H1 (cell line): ENCODE results near the gene SLC24A3. TPM values are rescaled to one million over a fixed set of nuclear protein-coding genes. Genes with fewer than 3 reads are reported as not detected.

Experiments
- CTCF ChIA-PET: fragments of 300-600 bp; sonication (Branson Sonifier 250); formaldehyde crosslinking; loops from one replicate; lab custom pipeline; 2021; ENCODE audit not compliant: partially characterized antibody; lab: Charles Lee
- POLR2A ChIA-PET: fragments of 300-600 bp; sonication (Branson Sonifier 250); formaldehyde crosslinking; loops from one replicate; lab custom pipeline; 2021; ENCODE audit warnings: inconsistent platforms; ENCODE audit not compliant: partially characterized antibody; lab: Charles Lee
- DNase-seq, 2 experiments: peaks; one replicate each; pipeline versions ENCODE4 v3.0.0 to v3.0.0-alpha.2; 2010 to 2022; ENCODE audit warnings: low spot score in 2 of 2, low read depth in 1 of 2, mixed read lengths in 1 of 2
- FAIRE-seq: peaks from 2 replicates; lab custom pipeline; 2011; peaks lifted over from hg19 to GRCh38; lab: Jason Lieb, UNC
- H2AFZ ChIP-seq: 2 replicates; pipeline ENCODE4 v1.8.1; 2012; ENCODE audit warnings: low read length, inconsistent platforms
- H2AK5ac ChIP-seq: 2 replicates; pipeline ENCODE4 v1.6.1; 2013; ENCODE audit warnings: low read depth, low read length
- H2BK120ac ChIP-seq: replicated peaks from 2 replicates; pipeline ENCODE3; 2013; ENCODE audit warnings: low read depth, low read length, inconsistent platforms
- H2BK12ac ChIP-seq: 2 replicates; pipeline ENCODE4 v1.6.1; 2013; ENCODE audit warnings: low read depth, low read length
- H2BK15ac ChIP-seq: 2 replicates; pipeline ENCODE4 v1.6.1; 2013; ENCODE audit warnings: low read length
- H2BK20ac ChIP-seq: 2 replicates; pipeline ENCODE4 v1.6.1; 2013; ENCODE audit warnings: low read length
- H2BK5ac ChIP-seq: 2 replicates; pipeline ENCODE4 v1.6.1; 2013; ENCODE audit warnings: low read depth, low read length
- H3K14ac ChIP-seq: 2 replicates; pipeline ENCODE4 v1.6.1; 2013; ENCODE audit warnings: inconsistent platforms; ENCODE audit not compliant: insufficient read length
- H3K18ac ChIP-seq: 2 replicates; pipeline ENCODE4 v1.6.1; 2013; ENCODE audit warnings: low read length; ENCODE audit errors: extremely low read depth
- H3K23ac ChIP-seq: 2 replicates; pipeline ENCODE4 v1.6.1; 2013; ENCODE audit warnings: inconsistent platforms; ENCODE audit not compliant: insufficient read length
- H3K23me2 ChIP-seq: 2 replicates; pipeline ENCODE4 v1.6.1; 2013; ENCODE audit warnings: low read depth, low read length
- H3K27ac ChIP-seq: 2 replicates; pipeline ENCODE4 v1.6.1; 2011; ENCODE audit warnings: low read depth, low read length, inconsistent platforms
- H3K27me3 ChIP-seq, 4 experiments: replicated peaks in 1 of 4; 1 replicate in 1 of 4; 2 replicates in 3 of 4; pipeline versions ENCODE4 v1.6.1 to v1.8.1; 2011 to 2013; ENCODE audit warnings: low read length in 3 of 4, mild to moderate bottlenecking in 3 of 4, inconsistent platforms in 2 of 4, mixed read lengths in 2 of 4, moderate library complexity in 1 of 4; ENCODE audit not compliant: control insufficient read depth in 3 of 4, insufficient read depth in 3 of 4; ENCODE audit errors: extremely low read depth in 1 of 4
- H3K36me3 ChIP-seq, 4 experiments: 2 replicates each; pipeline versions ENCODE4 v1.6.1 to v1.8.1; 2011 to 2013; ENCODE audit warnings: mild to moderate bottlenecking in 4 of 4, low read length in 3 of 4, moderate library complexity in 2 of 4, control low read depth in 1 of 4, inconsistent platforms in 1 of 4; ENCODE audit not compliant: insufficient read depth in 4 of 4, control insufficient read depth in 2 of 4
- H3K4ac ChIP-seq: replicated peaks from 2 replicates; pipeline ENCODE3; 2013; ENCODE audit warnings: low read length, low read depth, mixed read lengths, inconsistent platforms; ENCODE audit not compliant: insufficient read length
- H3K4me1 ChIP-seq, 4 experiments: replicated peaks in 1 of 4; 1 replicate in 1 of 4; 2 replicates in 3 of 4; pipeline versions ENCODE4 v1.6.1 to v1.8.1; 2011 to 2013; ENCODE audit warnings: low read length in 3 of 4, inconsistent platforms in 2 of 4, mixed read lengths in 1 of 4; ENCODE audit not compliant: insufficient read depth in 4 of 4, control insufficient read depth in 3 of 4
- H3K4me2 ChIP-seq, 2 experiments: 2 replicates each; pipeline versions ENCODE4 v1.6.1 to v1.8.1; 2011 to 2013; ENCODE audit warnings: low read depth in 2 of 2, low read length in 2 of 2, control low read depth in 1 of 2, inconsistent platforms in 1 of 2, mild to moderate bottlenecking in 1 of 2; ENCODE audit not compliant: insufficient read depth in 1 of 2
- H3K4me3 ChIP-seq, 4 experiments: fragments of 200-600, 300-600 bp in 1 of 4; sonication (generic), shearing (Covaris generic), sonication (Bioruptor Twin) in 1 of 4; 2 replicates each; pipeline versions ENCODE4 v1.5.1 to v1.8.1; 2011 to 2016; ENCODE audit warnings: low read length in 4 of 4, low read depth in 3 of 4, control low read depth in 2 of 4, inconsistent platforms in 2 of 4, mild to moderate bottlenecking in 2 of 4, mixed read lengths in 1 of 4, moderate library complexity in 1 of 4; ENCODE audit not compliant: insufficient read depth in 2 of 4; ENCODE audit errors: extremely low read depth in 1 of 4
- H3K56ac ChIP-seq: replicated peaks from 2 replicates; pipeline ENCODE3; 2013; ENCODE audit warnings: low read depth, mild to moderate bottlenecking, mixed read lengths, low read length, inconsistent platforms; ENCODE audit not compliant: insufficient read length
- H3K79me1 ChIP-seq: 2 replicates; pipeline ENCODE4 v1.6.1; 2013; ENCODE audit warnings: low read depth, low read length, control low read depth
- H3K79me2 ChIP-seq, 2 experiments: 2 replicates each; pipeline versions ENCODE4 v1.6.1 to v1.8.1; 2012 to 2013; ENCODE audit warnings: low read length in 2 of 2, mild to moderate bottlenecking in 2 of 2, inconsistent platforms in 1 of 2; ENCODE audit not compliant: insufficient read depth in 2 of 2, control insufficient read depth in 1 of 2
- H3K9ac ChIP-seq, 4 experiments: replicated peaks in 1 of 4; 1 replicate in 1 of 4; 2 replicates in 3 of 4; pipeline versions ENCODE4 v1.6.1 to v1.8.1; 2011 to 2013; ENCODE audit warnings: low read depth in 3 of 4, low read length in 3 of 4, control low read depth in 2 of 4, mild to moderate bottlenecking in 2 of 4, moderate library complexity in 2 of 4, inconsistent platforms in 1 of 4; ENCODE audit errors: extremely low read depth in 1 of 4
- H3K9me3 ChIP-seq, 2 experiments: 2 replicates each; pipeline versions ENCODE4 v1.6.1 to v1.8.1; 2012 to 2013; ENCODE audit warnings: mild to moderate bottlenecking in 2 of 2, moderate library complexity in 2 of 2, control low read depth in 1 of 2, inconsistent platforms in 1 of 2, low read depth in 1 of 2, low read length in 1 of 2, mixed read lengths in 1 of 2; ENCODE audit not compliant: insufficient read depth in 2 of 2
- H4K20me1 ChIP-seq, 2 experiments: replicated peaks in 1 of 2; 2 replicates each; pipeline versions ENCODE3 to v1.8.1; 2011 to 2013; ENCODE audit warnings: inconsistent platforms in 2 of 2, low read length in 2 of 2, mild to moderate bottlenecking in 1 of 2; ENCODE audit not compliant: insufficient read depth in 2 of 2, control insufficient read depth in 1 of 2
- H4K5ac ChIP-seq: 2 replicates; pipeline ENCODE4 v1.6.1; 2013; ENCODE audit warnings: low read length, low read depth, mixed read lengths, inconsistent platforms; ENCODE audit not compliant: insufficient read length
- H4K8ac ChIP-seq: 2 replicates; pipeline ENCODE4 v1.8.0; 2013; ENCODE audit warnings: mild to moderate bottlenecking, moderate library complexity, low read length, inconsistent platforms; ENCODE audit not compliant: insufficient read depth; ENCODE audit errors: extremely low read depth
- H4K91ac ChIP-seq: replicated peaks from 2 replicates; pipeline ENCODE3; 2013; ENCODE audit warnings: low read length, mixed read lengths, inconsistent platforms; ENCODE audit not compliant: insufficient read length
- CHD1 ChIP-seq: IDR thresholded peaks from 2 replicates; pipeline ENCODE4 v1.6.1; 2012; ENCODE audit warnings: low read depth, low read length, improper control_type of control experiment
- HDAC6 ChIP-seq: IDR thresholded peaks from one replicate; pipeline ENCODE4 v1.7.1; 2012; ENCODE audit warnings: low read depth, mild to moderate bottlenecking, inconsistent platforms, low read length, moderate library complexity
- JUN ChIP-seq: IDR thresholded peaks from 2 replicates; pipeline ENCODE4 v1.6.1; 2011; ENCODE audit warnings: low read depth, mild to moderate bottlenecking, improper control_type of control experiment, low read length
- KDM4A ChIP-seq: IDR thresholded peaks from one replicate; pipeline ENCODE4 v1.7.1; 2012; ENCODE audit warnings: low read depth, mild to moderate bottlenecking, moderate library complexity, low read length, inconsistent platforms; ENCODE audit not compliant: severe bottlenecking
- NANOG ChIP-seq: IDR thresholded peaks from 2 replicates; pipeline ENCODE4 v1.6.1; 2011; ENCODE audit warnings: low read length, low read depth, mild to moderate bottlenecking, inconsistent platforms; ENCODE audit not compliant: insufficient read depth, poor library complexity, severe bottlenecking
- PHF8 ChIP-seq: fragments of 200-600 bp; sonication (generic); conservative IDR thresholded peaks from 2 replicates; pipeline ENCODE4 v1.7.1; 2012; ENCODE audit warnings: low read depth, mild to moderate bottlenecking, inconsistent platforms, low read length, moderate library complexity
- POLR2A ChIP-seq, 2 experiments: IDR thresholded peaks; 1 replicate in 1 of 2; 2 replicates in 1 of 2; pipeline ENCODE4 v1.6.1; 2011; ENCODE audit warnings: low read depth in 2 of 2, low read length in 2 of 2, mild to moderate bottlenecking in 2 of 2; ENCODE audit errors: control extremely low read depth in 1 of 2
- POU5F1 ChIP-seq: IDR thresholded peaks from 2 replicates; pipeline ENCODE4 v1.6.1; 2011; ENCODE audit warnings: low read depth, mild to moderate bottlenecking, low read length, moderate library complexity
- RAD21 ChIP-seq, 2 experiments: IDR thresholded peaks in 1 of 2; conservative IDR thresholded peaks in 1 of 2; 2 replicates each; pipeline ENCODE4 v1.6.1; 2011; ENCODE audit warnings: low read depth in 2 of 2, low read length in 2 of 2, improper control_type of control experiment in 1 of 2, inconsistent platforms in 1 of 2, mild to moderate bottlenecking in 1 of 2, moderate library complexity in 1 of 2
- RXRA ChIP-seq: IDR thresholded peaks from 2 replicates; pipeline ENCODE4 v1.6.1; 2011; ENCODE audit warnings: low read depth, mild to moderate bottlenecking, low read length, moderate library complexity; ENCODE audit not compliant: insufficient read depth
- SAP30 ChIP-seq: fragments of 300-600 bp; sonication (generic); IDR thresholded peaks from 2 replicates; pipeline ENCODE4 v1.7.1; 2012; ENCODE audit warnings: low read length, moderate library complexity, mild to moderate bottlenecking, inconsistent platforms; ENCODE audit not compliant: insufficient read depth, insufficient replicate concordance
- SIRT6 ChIP-seq: IDR thresholded peaks from one replicate; pipeline ENCODE4 v1.7.1; 2012; ENCODE audit warnings: low read length, inconsistent platforms
- SP2 ChIP-seq: IDR thresholded peaks from 2 replicates; pipeline ENCODE4 v1.6.1; 2012; ENCODE audit warnings: mild to moderate bottlenecking, low read length, inconsistent platforms
- YY1 ChIP-seq: IDR thresholded peaks from 2 replicates; pipeline ENCODE4 v1.6.1; 2011; ENCODE audit warnings: low read depth, mild to moderate bottlenecking, low read length
- WGBS, 2 experiments: shearing (Covaris generic) in 1 of 2; methylation state at CpG; one replicate each; pipeline versions ENCODE4 v1.1.6 to v1.1.7; 2013 to 2015; ENCODE audit warnings: low lambda C conversion rate in 2 of 2, mixed read lengths in 2 of 2, inconsistent platforms in 1 of 2, low coverage in 1 of 2, missing lambda C conversion rate in 1 of 2; ENCODE audit not compliant: insufficient replicate concordance in 2 of 2, insufficient coverage in 1 of 2, insufficient read length in 1 of 2; ENCODE audit errors: extremely low coverage in 1 of 2, missing lambda C conversion rate in 1 of 2; 5-methylcytosine and 5-hydroxymethylcytosine counted together
- polyA plus RNA-seq, 7 experiments: library from polyadenylated mRNA; depleted of rRNA in 3 of 7; stranded (reverse) in 5 of 7; unstranded in 2 of 7; fragments of >200 nt in 5 of 7; fragments of 200-250 nt in 2 of 7; gene quantifications; 1 replicate in 5 of 7; 2 replicates in 1 of 7; 4 replicates in 1 of 7; pipeline versions ENCODE4 v1.2.1 to v1.2.3, GENCODE V29; 2011 to 2013; ENCODE audit warnings: missing spikeins in 2 of 7, mixed read lengths in 2 of 7
- total RNA-seq: library from RNA; stranded (reverse); fragmentation: NEBNext Ultra II Directional; extraction: Animal tissue kit (Norgen Biotek cat#: 25700); gene quantifications from 2 replicates; pipeline ENCODE4 v1.2.1, GENCODE V29; 2021

SLC24A3 gene
- total and polyA plus RNA-seq, 2 of the 8 experiments (the other 6 are each of a cell fraction or from before 2014, with no cell fraction given), result 4.5 to 6.3 TPM

GRCh38 chr20:19648024-19648423, 435.6 kb downstream of the SLC24A3 start:
- no peak overlapping the region for H3K4ac ChIP-seq
- no peak overlapping the region for H3K4me2 ChIP-seq
- no peak overlapping the region for H3K4me3 ChIP-seq
- no peak overlapping the region for H2AFZ ChIP-seq
- no peak overlapping the region for H2BK15ac ChIP-seq
- no peaks in the 10 kb centered on the region for H4K20me1 ChIP-seq
- H2AK5ac ChIP-seq, result no peak overlapping the region
- no peak overlapping the region for H2BK5ac ChIP-seq
- no peak overlapping the region for H4K8ac ChIP-seq
- no peak for FAIRE-seq
- CTCF ChIA-PET, result interaction anchor here (0.6 to 1.7 kb wide), 5 partner anchors 11 to 48 kb away, joined by 3 to 4 read pairs (median 3); no protein-coding TSS in a partner anchor
- H3K23ac ChIP-seq, result no peak overlapping the region
- 75% methylated on average over 2 of the region's 2 CpGs; no CpG with 5 or more reads in 1 of the 2 experiments for WGBS, 2 experiments
- no peak overlapping the region for H2BK12ac ChIP-seq
- no peak overlapping the region for H3K56ac ChIP-seq
- H3K4me1 ChIP-seq, result peaks cover 0 to 2% (median 0%) of the 10 kb centered on the region in 4 experiments; a peak in 1 of 7 replicates
- H3K79me1 ChIP-seq, result no peaks in the 10 kb centered on the region
- H3K18ac ChIP-seq, result no peak overlapping the region
- DNase-seq, result no peak
- no peak overlapping the region for H3K27ac ChIP-seq
- H2BK20ac ChIP-seq, result no peak overlapping the region
- H4K91ac ChIP-seq, result no peak overlapping the region
- H3K14ac ChIP-seq, result no peak overlapping the region
- no peaks in the 10 kb centered on the region for H3K79me2 ChIP-seq
- no peak overlapping the region for H3K9ac ChIP-seq
- no peaks in the 10 kb centered on the region; the same call in 1 of the 2 replicates for H3K23me2 ChIP-seq
- no peaks in the 10 kb centered on the region for H3K9me3 ChIP-seq
- POLR2A ChIA-PET, result no interaction called here
- H4K5ac ChIP-seq, result no peak overlapping the region
- H2BK120ac ChIP-seq, result no peak overlapping the region
- H3K36me3 ChIP-seq, result no peaks in the 10 kb centered on the region
- H3K27me3 ChIP-seq, result no peaks in the 10 kb centered on the region
- no peak for TF ChIP-seq POLR2A (IDR thresholded peaks at IDR 0.05; ENCODE audit: control extremely low read depth in 1 of 2, low read depth in 2 of 2, low read length in 2 of 2)
- TF ChIP-seq SP2, result no peak
- no peak for TF ChIP-seq SAP30
- TF ChIP-seq HDAC6, result no peak
- no peak for TF ChIP-seq KDM4A
- TF ChIP-seq RXRA, result no peak
- no peak for TF ChIP-seq RAD21 (IDR thresholded peaks at IDR 0.05 in 1 of 2, conservative IDR thresholded peaks at IDR 0.05 in 1 of 2; ENCODE audit: low read depth in 2 of 2, low read length in 2 of 2)
- no peak for TF ChIP-seq PHF8
- no peak for TF ChIP-seq SIRT6
- TF ChIP-seq CHD1, result no peak
- TF ChIP-seq JUN, result no peak
- no peak for TF ChIP-seq YY1
- TF ChIP-seq POU5F1, result no peak
- no peak for TF ChIP-seq NANOG
